Anterior cingulate cortex (tissue), 58 donors: ENCODE results near the gene NT5DC1.

Experiments
- DNase-seq, 58 donors: peaks; one replicate each; lab custom pipeline; 2025; lab: John Stamatoyannopoulos, UW

NT5DC1 gene

DNA sequence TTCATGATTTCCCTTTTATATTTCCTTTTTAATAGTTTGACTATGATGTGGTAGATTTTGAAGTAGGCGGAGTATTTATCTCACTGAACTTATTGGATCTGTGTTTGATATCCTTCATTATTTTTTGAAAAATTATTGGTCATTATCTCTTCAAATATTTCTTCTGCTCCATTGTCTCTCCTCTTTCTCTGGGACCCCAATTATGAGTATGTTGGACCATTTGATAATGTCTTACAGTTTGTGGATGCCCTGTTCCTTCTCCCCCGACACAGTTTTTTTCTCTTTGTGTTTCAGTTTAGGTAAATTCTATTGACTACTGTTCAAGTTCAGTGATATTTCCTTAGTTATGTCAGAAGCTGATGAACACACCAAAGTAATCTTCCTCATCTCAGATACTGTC, 74.7 kb downstream of the NT5DC1 start:
- DNase-seq: no peak

DNA sequence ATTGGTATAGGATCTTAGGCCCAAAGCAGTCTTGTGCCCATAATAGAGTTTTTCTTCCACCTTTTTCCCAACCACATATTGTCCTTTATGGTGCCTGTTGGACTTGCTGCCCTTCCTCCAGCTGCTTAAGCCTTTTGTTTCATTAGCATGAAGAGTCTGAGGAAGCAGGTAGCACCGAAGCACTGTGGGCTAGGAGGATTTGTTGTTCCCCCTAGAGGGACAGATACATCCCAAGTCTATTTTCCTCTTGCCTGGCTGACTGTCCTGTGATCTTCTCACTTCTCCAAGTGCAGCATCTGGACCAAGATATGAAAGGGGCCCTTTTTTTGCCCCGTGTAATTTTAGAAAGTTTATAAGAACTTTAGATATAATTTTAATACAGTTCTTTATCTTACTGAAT, 75.9 kb downstream of the NT5DC1 start:
- DNase-seq: no peak

DNA sequence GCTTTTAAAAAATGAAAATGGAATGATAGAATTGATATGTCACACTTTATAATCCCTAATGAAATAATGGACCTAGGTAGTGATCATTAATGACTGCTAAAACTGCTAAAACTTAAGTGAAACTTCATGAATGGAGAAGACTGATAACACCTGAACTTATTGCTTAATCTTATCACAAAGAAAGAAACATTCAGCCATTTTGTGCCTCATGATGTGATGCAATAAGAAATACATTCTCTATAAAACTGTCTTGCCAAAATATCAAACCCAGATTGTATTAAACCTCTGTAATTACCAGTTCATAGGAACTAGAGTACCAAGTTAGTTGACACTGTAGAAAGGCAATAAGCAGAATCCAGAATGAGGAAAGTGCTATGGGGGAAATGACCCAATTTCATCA, 79.7 kb downstream of the NT5DC1 start:
- DNase-seq: no peak

DNA sequence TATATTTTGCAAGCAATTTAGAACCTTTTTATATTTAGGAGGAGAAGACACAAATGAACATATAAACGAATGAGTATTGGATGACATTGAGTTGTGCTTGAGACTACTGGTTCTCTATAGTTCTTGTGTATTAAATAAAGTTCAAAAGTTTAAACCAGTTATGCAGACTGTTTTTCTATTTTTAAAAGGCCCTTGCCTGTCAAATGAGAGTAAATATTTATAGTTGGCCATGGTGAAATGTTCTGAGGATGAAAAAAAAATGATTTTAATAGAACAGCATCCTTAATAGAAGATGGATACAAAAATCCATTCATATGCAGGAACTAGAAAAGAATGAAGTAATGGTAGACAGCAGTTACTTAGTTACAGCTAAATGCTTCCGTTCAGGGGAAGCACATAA, 88.8 kb downstream of the NT5DC1 start:
- DNase-seq: no peak

DNA sequence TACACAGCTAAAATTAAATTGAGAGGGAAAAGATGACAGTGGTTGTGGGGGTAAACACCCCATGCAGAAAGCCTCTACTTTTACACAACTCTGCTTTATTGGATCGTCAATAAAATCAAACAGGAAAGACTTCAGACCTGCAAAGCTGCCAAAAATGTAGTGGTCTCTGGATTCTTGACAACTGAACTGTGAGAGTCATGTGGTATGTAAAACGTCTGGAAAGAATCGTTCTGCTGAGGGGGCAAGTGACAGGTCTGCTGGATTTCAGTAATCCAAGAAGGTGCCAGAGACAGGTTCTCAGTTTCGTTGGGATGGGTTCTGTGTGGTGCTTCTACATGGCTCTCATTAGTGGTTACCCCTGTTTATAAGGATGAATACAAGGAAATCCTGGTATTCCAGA, 89.9 kb downstream of the NT5DC1 start:
- DNase-seq: no peak

DNA sequence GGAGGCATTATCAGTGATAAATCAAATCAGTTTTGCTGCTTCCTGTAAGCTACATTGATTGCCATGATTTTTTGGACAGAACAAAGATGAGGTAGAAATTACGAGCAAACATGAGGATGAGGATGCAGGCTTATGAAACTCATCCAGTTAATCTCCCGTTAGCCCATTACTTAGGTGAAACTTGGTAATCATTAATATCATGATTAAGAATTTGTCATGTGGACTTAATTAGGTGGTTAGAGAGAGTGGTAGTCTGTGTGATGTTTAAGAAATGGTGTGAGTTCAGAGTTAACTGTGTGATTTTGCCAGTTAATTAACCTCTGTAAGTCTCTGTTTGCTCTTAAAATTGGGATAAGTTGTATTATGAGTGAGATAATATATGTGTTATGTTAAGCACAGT, 91.2 kb downstream of the NT5DC1 start:
- no peak for DNase-seq

DNA sequence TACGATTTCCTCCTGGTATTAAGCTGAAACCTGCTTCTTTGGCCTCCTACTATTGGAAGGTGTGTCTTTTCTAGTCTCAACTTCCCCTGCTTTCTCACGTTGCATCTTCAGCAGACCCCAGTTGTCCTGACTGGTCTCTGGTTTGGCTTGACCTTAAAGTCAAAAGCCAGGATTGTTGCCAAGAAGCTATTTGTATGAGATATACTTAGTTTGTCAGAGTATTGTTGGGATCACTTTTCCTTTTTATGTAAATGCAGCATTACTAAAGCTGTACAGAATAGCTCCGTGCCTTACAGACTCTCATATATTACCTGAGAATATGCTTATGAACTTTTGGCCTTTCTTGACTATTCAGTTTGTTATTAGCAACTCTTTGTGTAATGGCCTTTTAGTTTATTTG, 92.1 kb downstream of the NT5DC1 start:
- no peak for DNase-seq

DNA sequence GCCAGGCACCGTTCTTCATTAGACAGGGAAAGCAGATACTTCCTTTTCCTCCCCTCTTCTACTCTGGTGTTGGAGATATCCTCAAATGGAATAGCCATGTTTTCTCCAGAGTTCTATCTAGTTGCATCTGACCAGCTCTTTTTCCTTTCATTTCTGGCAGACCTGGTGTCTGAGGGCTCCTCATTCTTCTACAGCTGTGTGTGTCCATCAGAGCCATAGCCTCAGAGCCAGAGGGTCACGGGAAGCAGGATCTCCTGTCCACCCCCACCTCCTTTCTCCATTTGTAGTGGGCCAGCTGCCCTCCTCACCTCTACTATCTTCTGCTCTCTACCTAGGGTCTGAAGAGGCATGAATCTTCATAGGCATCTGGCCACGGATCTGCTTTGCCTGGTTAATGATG, 96.2 kb downstream of the NT5DC1 start:
- DNase-seq: no peak

DNA sequence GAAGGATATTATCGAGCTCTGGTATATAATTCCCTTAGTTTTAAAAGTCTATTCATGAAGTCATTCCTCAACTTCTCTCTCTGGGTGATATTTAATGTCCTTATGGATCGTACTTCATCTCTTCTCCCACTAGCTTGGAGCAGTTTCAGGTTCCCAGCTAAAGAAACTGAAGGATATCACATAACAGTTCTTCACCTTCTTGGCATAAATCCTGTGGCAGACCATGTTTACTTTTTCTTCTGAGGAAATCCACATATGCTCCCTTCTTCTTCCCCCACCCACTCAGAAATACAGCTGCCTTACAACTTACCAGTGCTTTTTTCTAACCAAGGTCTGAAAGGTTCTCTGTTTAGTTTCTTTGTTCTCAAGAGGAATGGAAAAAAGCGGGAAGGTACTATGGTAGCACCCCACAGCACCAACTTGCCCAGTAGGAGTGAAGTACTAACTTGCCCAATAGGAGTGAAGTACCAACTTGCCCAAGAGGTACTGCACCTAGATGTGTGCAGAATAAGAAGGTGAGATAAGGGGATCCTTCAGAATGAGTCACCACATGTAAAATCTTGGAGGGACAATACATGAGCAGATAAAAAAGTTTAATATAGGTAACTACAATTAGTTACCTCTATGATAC, 100.1 kb downstream of the NT5DC1 start:
- no peak for DNase-seq

DNA sequence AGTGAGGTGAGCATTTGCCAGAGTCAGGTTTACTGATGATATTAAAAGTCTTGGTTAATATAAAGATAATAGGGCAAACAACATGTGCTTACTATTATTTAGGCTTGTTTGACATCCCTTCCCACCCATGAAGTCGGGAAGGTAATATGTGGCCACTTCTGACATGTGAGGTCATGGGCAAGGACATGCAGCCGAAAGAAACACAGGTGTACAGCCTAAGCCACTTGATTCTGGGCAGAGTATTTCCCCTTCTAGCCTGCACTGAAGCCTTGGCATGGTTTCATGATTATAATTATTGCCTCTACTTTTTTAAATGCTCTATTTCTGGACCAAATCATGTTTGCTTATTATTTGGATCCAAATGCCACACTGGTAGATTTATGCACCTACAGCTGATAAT, 100.9 kb downstream of the NT5DC1 start:
- no peak for DNase-seq

DNA sequence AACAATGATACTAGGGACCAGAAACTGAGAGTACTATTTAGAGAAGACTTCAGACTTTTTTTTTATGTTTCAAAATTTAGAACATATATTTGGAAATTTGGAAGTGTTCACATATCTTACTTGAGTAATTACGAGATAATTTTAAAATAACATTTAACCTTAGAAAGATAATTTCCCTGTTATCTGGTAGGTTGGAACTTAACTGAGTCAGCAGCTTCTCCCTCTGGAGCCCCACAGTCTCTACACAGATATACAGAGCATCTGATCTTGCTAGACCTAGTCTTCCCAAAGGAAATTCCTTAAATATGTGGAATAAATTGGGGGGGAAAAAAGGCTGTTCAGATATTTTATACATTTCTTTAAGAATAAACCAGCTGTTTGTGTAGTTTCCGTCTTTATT, 104.6 kb downstream of the NT5DC1 start:
- no peak for DNase-seq

DNA sequence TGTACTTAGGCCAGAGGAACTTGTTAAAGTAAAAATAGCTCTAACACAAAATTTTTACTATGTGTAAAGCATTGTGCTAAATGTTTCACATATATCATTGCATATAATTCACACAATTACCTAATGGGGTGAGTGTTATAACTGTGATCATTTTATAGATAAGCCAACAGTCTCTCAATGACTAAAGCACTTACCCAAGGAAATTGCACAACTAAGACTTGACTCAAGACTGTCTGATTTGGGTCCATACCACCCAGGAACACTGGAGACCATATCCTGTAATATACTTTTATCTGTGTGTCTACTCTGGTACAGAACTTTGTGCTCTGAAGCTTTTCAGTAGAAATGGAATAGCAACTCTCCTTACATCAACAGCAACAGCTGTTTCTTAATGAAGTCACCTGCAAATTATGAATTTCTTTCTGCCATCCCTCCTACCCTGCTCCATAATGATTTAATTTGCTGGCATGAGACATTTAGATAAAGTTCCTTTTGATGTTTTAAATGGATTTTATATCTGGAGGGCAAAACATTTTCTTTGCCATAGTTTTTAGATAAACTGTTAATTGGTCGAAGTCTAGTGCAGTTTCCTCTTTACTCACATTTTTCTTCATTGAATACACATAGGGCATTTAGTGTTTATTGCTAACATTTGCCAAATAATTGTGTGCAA, 105.7 kb downstream of the NT5DC1 start:
- DNase-seq: no peak

DNA sequence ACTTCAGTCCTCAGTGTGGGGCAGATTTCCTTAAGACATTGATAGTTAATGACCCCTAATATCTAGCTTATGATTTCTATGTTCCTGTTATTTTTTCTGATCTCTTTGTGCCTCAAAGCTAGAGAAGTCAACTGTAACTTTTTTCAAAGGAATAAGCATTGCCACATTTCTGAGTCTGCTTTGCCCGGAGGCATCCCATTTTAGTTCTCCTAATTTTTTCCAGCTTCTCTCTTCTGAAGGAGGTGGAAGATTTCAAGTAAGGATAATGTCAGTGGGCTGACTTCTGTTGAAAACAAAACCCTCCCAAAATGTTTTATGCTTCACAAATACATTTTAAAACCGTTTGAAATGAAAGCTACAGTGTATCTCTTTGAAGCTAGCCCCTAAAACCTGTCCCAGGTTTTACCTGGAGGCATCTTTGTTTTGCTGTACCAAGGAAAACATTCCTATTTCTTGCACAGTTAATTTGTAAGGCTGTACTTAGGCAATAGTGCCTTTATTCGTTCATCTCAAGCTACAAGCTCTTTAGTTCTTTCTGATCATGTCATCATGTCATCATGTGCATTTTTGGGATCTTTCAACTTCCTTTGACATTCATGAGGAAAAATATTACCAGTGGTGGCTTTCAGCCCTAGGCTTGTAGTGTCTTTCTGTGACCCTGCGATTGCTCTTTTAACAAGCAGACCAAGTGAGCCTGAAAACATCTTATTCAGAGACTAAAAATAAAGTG, 107.6 kb downstream of the NT5DC1 start:
- no peak for DNase-seq

DNA sequence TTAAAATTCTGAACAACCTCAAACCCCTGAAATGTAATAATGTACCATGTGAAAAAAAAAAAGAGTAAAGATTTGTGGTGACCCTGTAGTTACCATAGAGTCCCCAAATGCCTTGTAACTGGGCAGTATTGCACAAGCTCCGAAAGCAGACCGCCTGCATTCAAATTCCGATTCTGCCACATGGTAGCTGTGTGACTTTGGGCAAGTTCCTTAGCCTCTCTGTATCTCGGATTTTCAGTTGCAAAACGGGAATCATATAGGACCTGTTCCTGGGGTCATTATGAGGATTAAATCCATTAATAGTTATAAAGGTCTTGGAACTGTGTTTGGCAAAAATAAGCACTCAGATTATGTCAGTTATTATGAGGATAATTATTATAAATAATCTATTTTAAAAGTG, 109.7 kb downstream of the NT5DC1 start:
- no peak for DNase-seq

DNA sequence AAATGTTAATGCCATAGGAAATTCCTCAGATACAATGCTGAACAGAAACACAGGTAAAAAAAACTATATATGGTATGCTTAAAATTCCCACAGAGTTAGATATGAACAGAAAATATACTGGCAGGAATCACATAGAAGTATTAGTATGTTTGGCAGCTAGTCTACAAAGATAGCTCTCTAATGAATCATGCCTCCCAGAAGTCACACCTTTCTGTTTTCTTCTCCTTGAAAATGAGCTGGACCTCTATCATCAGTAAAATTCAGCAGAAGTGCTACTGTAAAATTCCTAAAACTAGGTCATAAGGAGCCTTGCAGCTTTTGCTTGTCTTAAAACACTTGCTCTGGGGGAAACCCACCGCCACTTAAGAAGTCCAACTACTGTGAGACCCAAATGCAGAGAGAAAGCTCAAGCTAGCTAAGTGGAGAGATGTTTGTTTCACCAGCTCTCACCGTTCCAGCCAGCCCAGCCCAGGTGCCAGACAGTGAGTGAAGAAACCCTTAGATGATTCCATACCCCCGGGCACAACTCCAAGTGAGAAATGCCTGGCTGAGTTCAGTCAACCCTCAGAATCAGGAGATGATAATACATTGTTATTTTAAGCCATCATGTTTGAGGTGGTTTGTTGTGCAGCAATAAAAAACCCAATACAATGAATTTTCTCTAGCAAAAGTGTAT, 110.2 kb downstream of the NT5DC1 start:
- peak in 2 of 58 donors; percentile 2 to 6 for DNase-seq

DNA sequence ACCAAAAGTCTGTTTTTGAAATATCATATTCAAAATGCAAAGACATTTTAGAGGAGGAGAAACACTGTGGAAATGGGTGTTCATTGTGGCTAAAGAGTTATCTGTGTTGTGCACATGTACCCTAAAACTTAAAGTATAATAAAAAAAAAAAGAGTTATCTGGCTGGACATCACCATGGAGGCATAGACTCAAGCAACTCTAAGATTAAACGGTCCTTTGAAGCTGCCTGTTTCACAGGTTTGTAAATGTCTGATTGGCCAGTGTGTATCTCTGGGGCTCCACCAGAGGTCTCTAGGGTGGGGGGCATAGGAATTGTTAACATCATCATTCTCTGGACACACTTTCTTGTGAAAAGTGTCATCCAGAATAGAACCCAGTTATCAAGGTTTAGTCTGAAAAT, 114.0 kb downstream of the NT5DC1 start:
- DNase-seq: no peak

DNA sequence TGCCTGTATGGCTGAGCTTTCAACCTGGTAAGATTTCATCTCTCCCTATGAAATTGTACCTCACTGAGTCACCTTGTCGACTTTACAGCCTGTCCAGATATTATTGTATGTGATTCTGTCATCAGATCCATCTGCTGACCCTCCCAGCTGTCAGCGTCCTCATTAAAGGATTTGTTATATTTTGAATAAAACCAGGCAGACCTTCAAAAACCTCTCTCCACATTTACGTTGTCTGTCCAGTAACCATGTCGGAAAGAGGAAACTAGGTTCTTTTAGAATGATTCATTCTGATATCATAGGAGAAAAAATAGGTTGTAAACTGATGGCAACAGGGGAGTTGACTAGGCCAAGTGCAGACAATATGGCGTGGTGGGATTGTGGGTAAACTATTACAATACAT, 114.8 kb downstream of the NT5DC1 start:
- DNase-seq: no peak

DNA sequence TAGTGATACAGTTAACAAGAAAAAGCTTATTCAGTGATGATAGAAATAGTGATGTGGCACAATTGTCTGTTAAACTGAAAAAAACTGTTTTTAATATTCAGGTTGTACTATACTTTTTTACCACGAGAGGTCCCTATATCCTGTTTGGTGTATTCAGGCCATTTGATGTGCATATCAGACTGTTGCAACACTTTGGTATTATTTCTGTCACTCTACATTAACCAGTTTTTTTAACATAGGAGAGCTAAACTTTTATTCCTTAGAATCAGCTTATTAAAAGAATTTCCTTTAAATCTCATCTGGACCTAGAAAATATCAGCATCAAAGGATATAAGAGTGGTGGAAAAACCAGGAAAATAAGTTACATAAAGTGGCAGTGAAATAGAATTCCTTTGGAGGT, 116.4 kb downstream of the NT5DC1 start:
- DNase-seq: peak in 1 of 58 donors; percentile 34

DNA sequence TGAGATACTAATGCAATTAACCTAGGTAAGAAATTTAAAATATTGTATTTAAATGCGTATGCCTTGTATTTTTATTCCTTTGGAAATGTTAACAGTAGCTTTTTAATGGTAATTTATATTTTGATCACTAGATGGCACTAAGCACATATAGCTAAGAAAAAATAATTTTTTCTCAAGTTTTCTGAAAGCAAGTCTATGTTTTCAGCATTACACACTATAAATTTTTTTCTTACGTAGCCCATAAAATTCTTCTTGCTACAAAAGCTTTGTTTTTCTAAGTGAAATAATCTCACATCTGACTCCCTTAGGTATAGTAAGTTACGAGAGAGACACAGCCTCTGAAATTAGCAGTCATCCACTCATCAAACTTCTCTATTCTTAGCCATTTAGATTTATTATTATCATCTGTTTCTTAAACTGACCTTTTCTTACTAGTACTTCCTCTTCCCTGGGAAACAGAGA, 117.5 kb downstream of the NT5DC1 start:
- no peak for DNase-seq

DNA sequence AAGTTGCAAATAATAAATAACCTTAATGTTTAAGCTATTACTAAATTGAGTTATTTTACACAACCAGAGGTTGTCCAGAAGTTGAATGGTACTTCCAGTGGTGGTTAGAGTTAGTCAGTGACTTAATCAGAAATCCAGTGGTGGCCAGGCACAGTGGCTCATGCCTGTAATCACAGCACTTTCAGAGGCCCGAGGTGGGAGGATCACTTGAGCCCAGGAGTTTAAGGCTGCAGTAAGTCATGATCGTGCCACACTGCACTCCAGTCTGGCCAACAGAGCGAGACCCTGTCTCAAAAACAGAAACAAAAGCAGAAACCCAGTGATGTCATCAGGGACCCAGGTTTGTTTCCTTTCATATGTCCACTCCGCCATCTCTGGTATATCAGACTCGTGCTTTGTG, 118.2 kb downstream of the NT5DC1 start:
- DNase-seq: no peak

DNA sequence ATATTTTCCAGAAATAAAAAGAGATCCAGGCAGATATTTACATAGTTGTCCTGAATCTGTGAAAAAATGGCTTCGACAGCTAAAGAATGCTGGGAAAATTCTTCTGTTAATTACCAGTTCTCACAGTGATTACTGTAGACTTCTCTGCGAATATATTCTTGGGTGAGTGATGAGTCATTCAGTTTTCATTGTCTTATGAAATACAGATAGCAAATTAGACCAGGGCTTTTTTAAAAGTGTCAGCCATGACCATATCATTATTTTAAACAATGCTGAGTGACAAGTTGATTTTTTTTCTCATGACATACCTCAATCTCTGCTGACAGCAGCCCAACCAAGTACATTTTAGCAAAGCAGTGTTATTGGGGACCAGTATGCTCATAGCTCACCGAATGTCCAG, 120.4 kb downstream of the NT5DC1 start:
- no peak for DNase-seq
